ENCODE data around the gene C17orf67. TPM values are rescaled to one million over a fixed set of nuclear protein-coding genes. Genes with fewer than 3 reads are reported as not detected.

Gene C17orf67
- total RNA-seq, 1 experiment from 2014 or later, result 1.0 TPM

- H2BK20ac ChIP-seq (ENCODE audit: low read depth, low read length, poor library complexity, severe bottlenecking), result no peak overlapping the region
- no peak overlapping the region for H3K4me3 Mint-ChIP-seq
- no peak for DNase-seq
- H3K9me3 ChIP-seq (ENCODE audit: control insufficient read depth, low read depth, low read length), result no peaks in the 10 kb centered on the region
- H3T11ph ChIP-seq (ENCODE audit: low read length), result no peak overlapping the region
- H3K4me2 ChIP-seq (ENCODE audit: insufficient read depth, insufficient read length, low read length), result no peak overlapping the region
- H4K5ac ChIP-seq (ENCODE audit: insufficient read length, low read depth, low read length), result no peak overlapping the region
- H3K79me1 ChIP-seq (ENCODE audit: insufficient read depth, low read depth, low read length, poor library complexity, severe bottlenecking), result no peaks in the 10 kb centered on the region
- no peak overlapping the region for H3K4ac ChIP-seq (ENCODE audit: low read depth, low read length)
- no peak overlapping the region for H4K91ac ChIP-seq (ENCODE audit: insufficient read length, low read depth, low read length)
- peaks cover 21 to 23% of the 10 kb centered on the region in 2 experiments for H3K4me1 Mint-ChIP-seq
- H3K18ac ChIP-seq (ENCODE audit: insufficient read length, low read depth, low read length), result no peak overlapping the region
- H3K27ac Mint-ChIP-seq, result peak overlapping the region in 1 of 3 experiments; percentile 56; a peak in 2 of 7 replicates
- H2BK120ac ChIP-seq (ENCODE audit: low read depth, low read length, poor library complexity, severe bottlenecking), result no peak overlapping the region
- H2AK5ac ChIP-seq (ENCODE audit: insufficient read length, low read length), result no peak overlapping the region
- H3K23ac ChIP-seq (ENCODE audit: insufficient read length, low read depth, low read length), result no peak overlapping the region
- H2BK12ac ChIP-seq (ENCODE audit: insufficient read length, low read depth, low read length), result no peak overlapping the region
- H3K79me2 ChIP-seq (ENCODE audit: insufficient read depth, low read length), result no peaks in the 10 kb centered on the region
- 0 out of 2 replicates have a peak, but pooled peaks cover 5% of the 10 kb centered on the region for H3K4me1 ChIP-seq (ENCODE audit: insufficient read depth, low read length)
- no peak for TF ChIP-seq CTCF (conservative IDR thresholded peaks at IDR 0.05)
- H3K23me2 ChIP-seq (ENCODE audit: insufficient read length, low read depth, low read length, poor library complexity, severe bottlenecking), result no peaks in the 10 kb centered on the region
- H3K27me3 ChIP-seq (ENCODE audit: insufficient read depth, low read length), result no peaks in the 10 kb centered on the region
- no peaks in the 10 kb centered on the region for H4K20me1 ChIP-seq (ENCODE audit: control insufficient read depth, insufficient read depth, insufficient read length)
- no CpG with 5 or more reads among the region's 8 CpGs for WGBS (ENCODE audit: extremely low coverage, insufficient read length, low lambda C conversion rate)
- H3K27me3 Mint-ChIP-seq (ENCODE audit: low read depth), result peaks cover 5% of the 10 kb centered on the region
- no peaks in the 10 kb centered on the region for H3K36me3 Mint-ChIP-seq (ENCODE audit: insufficient read depth in 1 of 3, low read depth in 3 of 3)
- H2BK5ac ChIP-seq (ENCODE audit: insufficient read length, low read length), result no peak overlapping the region
- H3K56ac ChIP-seq (ENCODE audit: insufficient read length, low read depth, low read length), result no peak overlapping the region
- no peak overlapping the region for H2AFZ ChIP-seq (ENCODE audit: low read length)
- H3K14ac ChIP-seq (ENCODE audit: insufficient read depth, low read length), result no peak overlapping the region; the same call in 1 of the 2 replicates
- H4K8ac ChIP-seq (replicated peaks; ENCODE audit: insufficient read length, low read depth, low read length), result no peak overlapping the region
- no peaks in the 10 kb centered on the region for H3K9me3 Mint-ChIP-seq
- no peak overlapping the region for H3K27ac ChIP-seq (ENCODE audit: insufficient read length, low read depth, low read length)
- no peak overlapping the region for H2BK15ac ChIP-seq (ENCODE audit: low read depth, low read length)
- no peak overlapping the region for H3K9ac ChIP-seq (ENCODE audit: extremely low read depth, insufficient read length, low read length)
These were observed 79.1 kb downstream of the C17orf67 start for GRCh38 chr17:56754523-56755208.

Data from H9 (cell line).